GM15510 (cell line): ENCODE results near the gene LEFTY1.

Experiments
- POLR2A ChIP-seq: IDR thresholded peaks from 3 replicates; pipeline ENCODE4 v1.6.1; 2011; ENCODE audit warnings: borderline replicate concordance; ENCODE audit not compliant: insufficient read length; ENCODE audit errors: extremely low read depth

LEFTY1 gene

DNA sequence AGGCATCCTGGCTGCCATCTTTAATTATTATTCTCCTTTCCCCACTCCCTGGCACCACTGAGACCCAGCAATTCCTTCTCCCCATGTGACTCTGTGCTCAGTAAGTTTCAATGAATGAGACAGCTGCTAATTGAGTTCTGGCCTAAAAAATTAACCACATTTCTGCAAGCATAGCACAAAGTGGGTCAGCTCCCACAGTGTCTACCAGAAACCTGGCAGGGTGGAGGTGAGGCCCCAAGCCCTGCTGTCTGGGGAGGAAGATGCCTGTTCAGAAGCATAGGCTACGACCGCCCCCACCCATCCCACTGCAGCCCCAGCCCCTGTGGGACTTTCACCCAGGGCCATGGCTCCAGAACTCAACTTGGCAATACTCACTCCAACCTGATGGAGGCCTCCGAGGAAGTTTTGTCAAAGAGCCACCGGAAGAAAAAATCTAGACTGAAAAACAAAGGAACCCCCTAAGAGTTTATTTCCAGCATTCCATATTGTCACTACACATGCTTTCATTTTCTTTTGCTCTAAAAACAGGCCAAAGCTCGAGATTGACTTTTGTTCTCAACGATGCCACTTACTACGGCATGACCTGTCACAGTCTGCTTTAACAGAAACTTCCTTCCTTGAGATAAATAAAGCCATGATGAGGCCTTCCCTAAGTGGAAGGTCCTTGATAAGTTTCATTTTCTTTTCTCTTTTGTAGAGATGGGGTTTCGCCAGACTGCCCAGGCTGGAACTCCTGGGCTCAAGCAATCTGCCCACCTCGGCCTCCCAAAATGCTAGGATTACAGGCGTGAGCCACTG is 33.2 kb downstream of the LEFTY1 start:
- no peak for TF ChIP-seq POLR2A

- no peak for TF ChIP-seq POLR2A
These were observed 35.5 kb downstream of the LEFTY1 start for GRCh38 chr1:225853441-225853840.

DNA sequence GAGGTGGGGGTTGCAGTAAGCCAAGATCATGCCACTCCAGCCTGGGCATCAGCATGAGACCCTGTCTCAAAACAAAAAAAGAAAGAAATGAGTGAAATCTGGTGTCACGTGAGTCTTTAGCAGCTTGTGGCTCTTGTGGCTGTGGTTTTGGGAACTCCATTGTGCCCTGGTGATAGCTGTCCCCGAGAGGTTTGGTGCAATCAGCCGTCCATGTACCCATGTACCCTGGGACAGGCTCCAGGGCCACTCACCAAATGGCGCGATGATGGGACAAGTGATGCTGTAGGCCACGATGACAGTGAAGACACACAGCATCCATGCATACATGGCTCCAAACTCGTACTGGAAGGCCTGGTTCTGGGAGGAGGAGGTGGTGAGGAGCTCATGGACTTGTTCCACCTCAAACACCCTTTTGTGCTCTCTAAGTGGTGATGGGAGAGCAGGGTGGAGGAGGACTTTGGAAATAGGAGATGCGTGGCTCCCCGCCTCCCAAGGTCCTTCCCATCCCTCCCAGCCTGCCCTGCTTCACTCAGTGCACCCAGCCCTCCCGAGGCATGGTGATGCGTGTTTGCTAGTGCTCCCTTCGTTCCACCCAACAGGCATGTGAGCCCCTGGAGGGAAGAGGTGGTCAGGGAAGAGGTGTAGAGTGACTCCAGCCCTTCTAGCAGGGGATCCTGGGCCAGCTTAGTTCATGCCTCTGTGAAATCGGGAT is 36.4 kb downstream of the LEFTY1 start:
- TF ChIP-seq POLR2A, result no peak

- TF ChIP-seq POLR2A, result no peak
These were observed 37.1 kb downstream of the LEFTY1 start for GRCh38 chr1:225851805-225852204.

DNA sequence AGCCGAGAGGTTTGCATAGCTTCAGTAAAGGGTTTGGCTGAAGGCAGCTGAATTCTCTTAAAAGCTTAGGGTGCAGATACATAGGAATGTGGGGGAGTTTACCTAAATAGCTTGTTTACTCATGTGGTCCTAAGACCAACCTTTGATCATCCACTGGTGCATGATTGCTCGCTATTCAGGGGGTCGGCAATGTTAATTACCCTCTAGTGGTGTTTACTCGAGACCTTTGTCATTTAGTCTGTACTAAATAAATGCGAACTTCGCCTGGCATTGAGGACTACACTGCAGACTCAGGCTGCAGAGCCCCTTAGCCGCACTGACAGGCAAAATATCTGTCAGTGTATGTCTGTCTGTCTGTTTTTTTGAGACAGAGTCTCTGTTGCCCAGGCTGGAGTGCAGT is 38.6 kb downstream of the LEFTY1 start:
- no peak for TF ChIP-seq POLR2A

- no peak for TF ChIP-seq POLR2A
These were observed 39.0 kb downstream of the LEFTY1 start for GRCh38 chr1:225849925-225850324.

GRCh38 chr1:225848030-225848955 is 40.7 kb downstream of the LEFTY1 start:
- TF ChIP-seq POLR2A, result no peak

- no peak for TF ChIP-seq POLR2A
These were observed 41.3 kb downstream of the LEFTY1 start for GRCh38 chr1:225847610-225848009.

- TF ChIP-seq POLR2A, result no peak
These were observed 42.3 kb downstream of the LEFTY1 start for GRCh38 chr1:225846331-225847310.

GRCh38 chr1:225845571-225846259 is 43.2 kb downstream of the LEFTY1 start:
- no peak for TF ChIP-seq POLR2A

- TF ChIP-seq POLR2A, result no peak
These were observed 43.8 kb downstream of the LEFTY1 start for GRCh38 chr1:225845097-225845496.

DNA sequence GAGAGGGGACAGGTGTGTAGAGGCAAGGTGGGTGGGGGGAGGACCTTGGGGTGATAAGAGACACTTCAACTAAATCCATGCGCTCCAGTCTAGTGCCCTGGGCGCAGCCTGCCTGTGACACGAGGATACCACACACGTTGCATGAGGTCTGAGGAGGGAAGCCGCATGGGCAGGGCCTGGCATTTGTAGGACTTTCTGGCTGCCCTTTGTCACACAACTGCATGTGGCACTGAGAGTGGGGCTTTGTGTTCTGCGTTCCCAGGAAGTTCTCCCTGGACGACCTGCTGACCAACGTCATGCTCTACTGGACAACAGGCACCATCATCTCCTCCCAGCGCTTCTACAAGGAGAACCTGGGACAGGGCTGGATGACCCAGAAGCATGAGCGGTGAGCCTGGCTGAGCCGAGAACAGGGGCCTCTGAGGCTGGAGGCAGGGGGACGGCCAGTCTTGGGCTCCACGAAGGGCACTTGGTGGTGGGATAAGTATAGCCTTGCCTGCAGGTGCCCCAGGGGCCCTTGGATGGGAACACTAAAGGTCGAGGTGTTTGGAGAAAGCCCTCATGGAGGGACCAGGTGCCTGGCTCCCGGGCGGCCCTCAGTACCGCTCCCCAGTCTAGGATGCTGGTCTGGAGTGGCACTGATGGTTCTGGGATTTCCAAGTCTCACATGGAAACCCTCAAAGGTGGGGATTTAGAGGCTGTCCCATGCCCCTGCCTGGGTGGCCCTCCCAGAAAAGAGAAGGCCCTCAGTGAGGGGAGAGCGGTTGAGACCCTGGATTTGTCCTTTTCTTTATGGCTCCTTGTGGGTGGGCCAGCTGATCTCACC is 44.5 kb downstream of the LEFTY1 start:
- TF ChIP-seq POLR2A, result no peak
